Duodenal mucosa (tissue), 2 donors: ENCODE results near the gene HS6ST3.
"Not testable (repeated sequence)": the region's sequence is repeated elsewhere in the genome, so short reads cannot be mapped to it uniquely, and the experiment has no call there.

Source experiments
- H3K27ac ChIP-seq: one replicate; pipeline ENCODE4 v1.7.0; 2013; ENCODE audit warnings: low read depth, low read length
- H3K27me3 ChIP-seq, 2 donors: one replicate each; pipeline ENCODE4 v1.7.0; 2013; ENCODE audit warnings: low read length in 2 of 2, control low read depth in 1 of 2; ENCODE audit not compliant: insufficient read depth in 2 of 2, control insufficient read depth in 1 of 2
- H3K36me3 ChIP-seq, 2 donors: one replicate each; pipeline ENCODE4 v1.7.0; 2013; ENCODE audit warnings: low read length in 2 of 2, control low read depth in 1 of 2; ENCODE audit not compliant: insufficient read depth in 2 of 2, control insufficient read depth in 1 of 2
- H3K4me1 ChIP-seq, 2 donors: one replicate each; pipeline ENCODE4 v1.7.0; 2013; ENCODE audit warnings: low read length in 2 of 2, control low read depth in 1 of 2; ENCODE audit not compliant: insufficient read depth in 2 of 2, control insufficient read depth in 1 of 2
- H3K4me3 ChIP-seq, 2 donors: one replicate each; pipeline ENCODE4 v1.7.0; 2013; ENCODE audit warnings: low read length in 2 of 2, low read depth in 1 of 2
- H3K9ac ChIP-seq, 2 donors: one replicate each; pipeline ENCODE4 v1.7.0; 2013; ENCODE audit warnings: low read length in 2 of 2, low read depth in 1 of 2
- H3K9me3 ChIP-seq, 2 donors: one replicate each; pipeline ENCODE4 v1.7.0; 2013; ENCODE audit warnings: low read length in 2 of 2, control low read depth in 1 of 2; ENCODE audit not compliant: control insufficient read depth in 1 of 2

The HS6ST3 gene

GRCh38 chr13:96089749-96090239 is at the start of gene HS6ST3:
Gene HS6ST3, plus strand, starts transcription at chr13:96090107.
- peak within 1 kb of the TSS; percentile 57 to 63 for H3K4me3 ChIP-seq
- peaks cover 50 to 63% of the 10 kb centered on the region in 2 donors for H3K27me3 ChIP-seq
- H3K27ac ChIP-seq: no peak within 1 kb of the TSS
- no peaks in the 10 kb centered on the region for H3K9me3 ChIP-seq
- no peak within 1 kb of the TSS for H3K9ac ChIP-seq
- H3K4me1 ChIP-seq: peaks cover 4 to 12% of the 10 kb centered on the region in 2 donors
- no peaks in the 10 kb centered on the region for H3K36me3 ChIP-seq

- no peaks in the 10 kb centered on the region for H3K27me3 ChIP-seq
- H3K36me3 ChIP-seq: no peaks in the 10 kb centered on the region
- H3K4me3 ChIP-seq: no peak overlapping the region
- no peaks in the 10 kb centered on the region for H3K4me1 ChIP-seq
- no peak overlapping the region for H3K27ac ChIP-seq
- H3K9ac ChIP-seq: no peak overlapping the region
- H3K9me3 ChIP-seq: no peaks in the 10 kb centered on the region
These were observed 48.4 kb upstream of the HS6ST3 start for GRCh38 chr13:96041326-96042110.

GRCh38 chr13:96044238-96044637 is 45.7 kb upstream of the HS6ST3 start:
- Histone ChIP-seq H3K4me3 (no peak overlapping the region), H3K9me3 (no peaks in the 10 kb centered on the region), H3K36me3 (no peaks in the 10 kb centered on the region), H3K9ac (no peak overlapping the region), H3K4me1 (no peaks in the 10 kb centered on the region), H3K27ac (no peak overlapping the region), H3K27me3 (no peaks in the 10 kb centered on the region)

GRCh38 chr13:96046449-96047126 is 43.3 kb upstream of the HS6ST3 start:
- not testable (repeated sequence) for H3K36me3 ChIP-seq, H3K27ac ChIP-seq, H3K4me1 ChIP-seq, H3K9me3 ChIP-seq, H3K9ac ChIP-seq, H3K4me3 ChIP-seq, H3K27me3 ChIP-seq

- H3K9me3 ChIP-seq, H3K4me1 ChIP-seq, H3K4me3 ChIP-seq: not testable (repeated sequence)
These were observed 39.0 kb upstream of the HS6ST3 start for GRCh38 chr13:96050955-96051354.

GRCh38 chr13:96051491-96051890 is 38.4 kb upstream of the HS6ST3 start:
- H3K36me3 ChIP-seq, H3K9ac ChIP-seq, H3K27ac ChIP-seq, H3K9me3 ChIP-seq, H3K4me1 ChIP-seq, H3K4me3 ChIP-seq, H3K27me3 ChIP-seq: not testable (repeated sequence)

More at GRCh38 chr13:96050955-96051354, 39.0 kb upstream of the HS6ST3 start:
- H3K27ac ChIP-seq, H3K27me3 ChIP-seq, H3K36me3 ChIP-seq, H3K9ac ChIP-seq: not testable (repeated sequence)

GRCh38 chr13:96051946-96052345 is 38.0 kb upstream of the HS6ST3 start:
- H3K4me1 ChIP-seq, H3K9ac ChIP-seq, H3K36me3 ChIP-seq, H3K27me3 ChIP-seq, H3K9me3 ChIP-seq, H3K4me3 ChIP-seq, H3K27ac ChIP-seq: not testable (repeated sequence)

GRCh38 chr13:96052656-96053002 is 37.3 kb upstream of the HS6ST3 start:
- Histone ChIP-seq H3K36me3 (no peaks in the 10 kb centered on the region), H3K4me3 (peak overlapping the region; percentile 97), H3K27ac (no peak overlapping the region), H3K9me3 (no peaks in the 10 kb centered on the region), H3K9ac (peak overlapping the region; percentile 70 to 84), H3K27me3 (peaks cover 0 to 5% of the 10 kb centered on the region in 2 donors), H3K4me1 (peaks cover 0 to 6% of the 10 kb centered on the region in 2 donors)

GRCh38 chr13:96053003-96053703 is 36.8 kb upstream of the HS6ST3 start, which contains the start of gene UGGT2:
Gene UGGT2, minus strand, starts transcription at chr13:96053401. Its CDS starts 89 bp downstream, at chr13:96053312.
- Histone ChIP-seq H3K27ac (peak within 1 kb of the TSS; percentile 62), H3K9ac (peak within 1 kb of the TSS; percentile 70 to 84), H3K4me3 (peak within 1 kb of the TSS; percentile 97), H3K27me3 (peaks cover 0 to 5% of the 10 kb centered on the region in 2 donors), H3K36me3 (no peaks in the 10 kb centered on the region), H3K9me3 (no peaks in the 10 kb centered on the region), H3K4me1 (peaks cover 0 to 6% of the 10 kb centered on the region in 2 donors)

- Histone ChIP-seq H3K4me1 (no peaks in the 10 kb centered on the region), H3K27me3 (no peaks in the 10 kb centered on the region), H3K27ac (no peak overlapping the region), H3K9me3 (no peaks in the 10 kb centered on the region), H3K4me3 (no peak overlapping the region), H3K9ac (no peak overlapping the region), H3K36me3 (no peaks in the 10 kb centered on the region)
These were observed 24.1 kb upstream of the HS6ST3 start for GRCh38 chr13:96065849-96066248.
